Mesenchymal stem cell (in vitro differentiated cells and primary cell): ENCODE data around the gene PPDPF.

Experiments used
- DNase-seq: peaks from one replicate; pipeline ENCODE4 v3.0.0-alpha.2; 2013
- H2AFZ ChIP-seq: one replicate; pipeline ENCODE4 v1.6.1; 2013; ENCODE audit warnings: low read depth, mild to moderate bottlenecking, control low read depth, inconsistent platforms, low read length, moderate library complexity
- H2AK5ac ChIP-seq: 2 replicates; pipeline ENCODE4 v1.6.1; 2013; ENCODE audit warnings: low read length, moderate library complexity, mild to moderate bottlenecking, inconsistent platforms; ENCODE audit not compliant: severe bottlenecking
- H2BK120ac ChIP-seq: one replicate; pipeline ENCODE4 v1.6.1; 2013; ENCODE audit warnings: low read depth, mild to moderate bottlenecking, inconsistent platforms, low read length, moderate library complexity
- H2BK12ac ChIP-seq, 2 experiments: one replicate each; pipeline ENCODE4 v1.6.1; 2013; ENCODE audit warnings: inconsistent platforms in 2 of 2, low read length in 2 of 2, mild to moderate bottlenecking in 2 of 2, moderate library complexity in 2 of 2, control low read depth in 1 of 2
- H2BK15ac ChIP-seq: one replicate; pipeline ENCODE4 v1.6.1; 2013; ENCODE audit warnings: mild to moderate bottlenecking, low read depth, inconsistent platforms; ENCODE audit not compliant: poor library complexity, severe bottlenecking
- H2BK5ac ChIP-seq: 2 replicates; pipeline ENCODE4 v1.6.1; 2013; ENCODE audit warnings: low read depth, mild to moderate bottlenecking, low read length, control low read depth, inconsistent platforms; ENCODE audit not compliant: poor library complexity, severe bottlenecking
- H3K14ac ChIP-seq, 2 experiments: one replicate each; pipeline ENCODE4 v1.6.1; 2013; ENCODE audit warnings: inconsistent platforms in 2 of 2, low read length in 2 of 2, control low read depth in 1 of 2, mild to moderate bottlenecking in 1 of 2, moderate library complexity in 1 of 2
- H3K18ac ChIP-seq, 2 experiments: one replicate each; pipeline ENCODE4 v1.6.1; 2013; ENCODE audit warnings: inconsistent platforms in 2 of 2, low read length in 2 of 2, control low read depth in 1 of 2, low read depth in 1 of 2, mild to moderate bottlenecking in 1 of 2
- H3K23ac ChIP-seq, 2 experiments: one replicate each; pipeline ENCODE4 v1.6.1; 2013; ENCODE audit warnings: inconsistent platforms in 2 of 2, low read length in 2 of 2, mild to moderate bottlenecking in 2 of 2, moderate library complexity in 2 of 2, control low read depth in 1 of 2
- H3K27ac ChIP-seq: 2 replicates; pipeline ENCODE4 v1.5.1; 2013; ENCODE audit warnings: mild to moderate bottlenecking, moderate library complexity, low read length, control low read depth, inconsistent platforms; ENCODE audit not compliant: poor library complexity, severe bottlenecking
- H3K27me3 ChIP-seq, 2 experiments: 2 replicates each; pipeline versions ENCODE4 v1.6.1 to v1.7.0; 2013; ENCODE audit warnings: low read length in 2 of 2, mild to moderate bottlenecking in 2 of 2, moderate library complexity in 2 of 2, control low read depth in 1 of 2, inconsistent platforms in 1 of 2; ENCODE audit not compliant: control insufficient read depth in 1 of 2, insufficient read depth in 1 of 2
- H3K36me3 ChIP-seq, 2 experiments: 2 replicates each; pipeline versions ENCODE4 v1.6.1 to v1.7.0; 2013; ENCODE audit warnings: low read length in 2 of 2, control low read depth in 1 of 2, inconsistent platforms in 1 of 2, low read depth in 1 of 2, mild to moderate bottlenecking in 1 of 2; ENCODE audit not compliant: insufficient read depth in 2 of 2, control insufficient read depth in 1 of 2
- H3K4ac ChIP-seq, 2 experiments: one replicate each; pipeline ENCODE4 v1.6.1; 2013; ENCODE audit warnings: inconsistent platforms in 2 of 2, low read length in 2 of 2, mild to moderate bottlenecking in 2 of 2, moderate library complexity in 2 of 2, control low read depth in 1 of 2, low read depth in 1 of 2
- H3K4me1 ChIP-seq: 2 replicates; pipeline ENCODE4 v1.6.1; 2013; ENCODE audit warnings: low read depth, low read length, control low read depth; ENCODE audit not compliant: control insufficient read depth, insufficient read depth
- H3K4me2 ChIP-seq: 2 replicates; pipeline ENCODE4 v1.6.1; 2013; ENCODE audit warnings: low read length, mild to moderate bottlenecking, inconsistent platforms; ENCODE audit not compliant: poor library complexity, severe bottlenecking
- H3K4me3 ChIP-seq, 2 experiments: 2 replicates each; pipeline versions ENCODE4 v1.5.1 to v1.7.0; 2013; ENCODE audit warnings: low read length in 2 of 2, mild to moderate bottlenecking in 2 of 2, control low read depth in 1 of 2, low read depth in 1 of 2; ENCODE audit not compliant: insufficient read depth in 1 of 2
- H3K79me1 ChIP-seq: replicated peaks from 2 replicates; pipeline ENCODE4 v1.6.1; 2013; ENCODE audit warnings: mild to moderate bottlenecking, control low read depth, low read length, inconsistent platforms; ENCODE audit not compliant: poor library complexity, severe bottlenecking
- H3K9ac ChIP-seq: 2 replicates; pipeline ENCODE4 v1.7.0; 2013; ENCODE audit warnings: mild to moderate bottlenecking, low read length, moderate library complexity
- H3K9me3 ChIP-seq: 2 replicates; pipeline ENCODE4 v1.7.0; 2013; ENCODE audit warnings: mild to moderate bottlenecking, low read length; ENCODE audit not compliant: control insufficient read depth
- H4K8ac ChIP-seq: one replicate; pipeline ENCODE4 v1.6.1; 2013; ENCODE audit warnings: inconsistent platforms, mild to moderate bottlenecking, low read length, moderate library complexity
- H4K91ac ChIP-seq: one replicate; pipeline ENCODE4 v1.6.1; 2013; ENCODE audit warnings: mild to moderate bottlenecking, low read length, inconsistent platforms
- WGBS: methylation state at CpG from one replicate; pipeline ENCODE4 v1.1.7; 2013; ENCODE audit warnings: mixed read lengths; 5-methylcytosine and 5-hydroxymethylcytosine counted together

The PPDPF gene

GRCh38 chr20:63563225-63563935, 42.8 kb downstream of the PPDPF start:
- peaks cover 1% of the 10 kb centered on the region for H3K79me1 ChIP-seq
- no peak overlapping the region for H3K4me3 ChIP-seq
- no peaks in the 10 kb centered on the region for H3K27me3 ChIP-seq
- H3K4ac ChIP-seq = no peak overlapping the region
- no peak overlapping the region for H2BK120ac ChIP-seq
- no peak overlapping the region for H3K18ac ChIP-seq
- H2BK12ac ChIP-seq = no peak overlapping the region
- H3K23ac ChIP-seq = no peak overlapping the region
- peaks cover 54 to 92% of the 10 kb centered on the region in 2 experiments for H3K36me3 ChIP-seq
- H3K9me3 ChIP-seq = no peaks in the 10 kb centered on the region
- no peak overlapping the region for H4K8ac ChIP-seq
- H3K4me1 ChIP-seq = peaks cover 11% of the 10 kb centered on the region
- 96% methylated on average over 55 of the region's 55 CpGs for WGBS
- H3K4me2 ChIP-seq = no peak overlapping the region
- no peak overlapping the region for H2BK15ac ChIP-seq
- H3K9ac ChIP-seq = no peak overlapping the region
- no peak overlapping the region for H2BK5ac ChIP-seq
- no peak overlapping the region for H3K14ac ChIP-seq
- no peak overlapping the region for H3K27ac ChIP-seq
- H4K91ac ChIP-seq = no peak overlapping the region
- H2AFZ ChIP-seq = no peak overlapping the region
- no peak for DNase-seq
- no peak overlapping the region for H2AK5ac ChIP-seq

DNA sequence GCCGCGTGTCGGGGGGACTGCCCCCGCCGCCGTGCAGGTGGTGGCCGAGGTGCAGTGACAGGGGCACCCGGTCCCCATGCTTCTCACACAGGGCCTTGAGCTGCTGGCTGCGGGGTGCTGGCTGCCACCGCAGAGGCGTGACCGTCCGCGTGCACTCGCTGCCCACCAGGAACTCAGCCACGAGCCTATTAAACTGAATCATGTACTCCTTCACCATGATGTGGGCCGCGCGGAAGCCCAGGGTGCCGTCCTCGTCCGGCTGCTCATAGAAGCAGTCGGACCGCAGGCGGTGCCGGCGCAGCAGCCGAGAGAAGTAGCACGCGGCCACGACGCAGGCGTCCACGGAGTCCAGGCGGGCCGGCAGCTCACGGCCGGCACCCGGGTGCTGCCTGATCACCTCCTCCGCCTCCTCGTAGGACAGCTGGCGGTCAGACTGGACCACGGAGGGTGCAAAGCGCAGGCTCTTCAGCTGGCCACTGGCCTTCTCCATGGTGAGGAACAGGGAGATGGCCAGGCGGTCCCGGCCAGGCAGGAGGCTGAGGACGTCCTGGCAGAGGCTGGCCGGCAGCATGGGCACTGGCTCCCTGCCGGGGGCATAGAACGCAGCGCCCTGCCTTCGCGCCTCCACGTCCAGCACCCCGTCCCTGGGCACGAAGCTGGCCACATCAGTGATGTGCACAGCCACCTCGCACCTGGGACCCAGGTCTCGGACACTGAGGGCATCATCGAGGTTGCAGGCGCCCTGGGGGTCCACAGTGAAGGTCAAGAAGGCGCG, 43.7 kb downstream of the PPDPF start:
- H3K79me1 ChIP-seq = peaks cover 1% of the 10 kb centered on the region
- H3K9me3 ChIP-seq = no peaks in the 10 kb centered on the region
- H3K27me3 ChIP-seq = no peaks in the 10 kb centered on the region
- H3K18ac ChIP-seq = no peak overlapping the region
- no peak overlapping the region for H2BK12ac ChIP-seq
- no peak overlapping the region for H4K8ac ChIP-seq
- peaks cover 47 to 95% of the 10 kb centered on the region in 2 experiments for H3K36me3 ChIP-seq
- H3K27ac ChIP-seq = no peak overlapping the region
- H3K4me3 ChIP-seq = no peak overlapping the region
- H2AK5ac ChIP-seq = no peak overlapping the region
- no peak overlapping the region for H4K91ac ChIP-seq
- no peak overlapping the region for H3K4ac ChIP-seq
- no peak overlapping the region for H3K14ac ChIP-seq
- no peak overlapping the region for H2BK120ac ChIP-seq
- no peak overlapping the region for H3K23ac ChIP-seq
- H3K9ac ChIP-seq = no peak overlapping the region
- no peak overlapping the region for H2BK5ac ChIP-seq
- H3K4me1 ChIP-seq = peaks cover 18% of the 10 kb centered on the region
- H3K4me2 ChIP-seq = no peak overlapping the region
- no peak for DNase-seq
- no peak overlapping the region for H2AFZ ChIP-seq
- WGBS = 96% methylated on average over 62 of the region's 62 CpGs
- no peak overlapping the region for H2BK15ac ChIP-seq

DNA sequence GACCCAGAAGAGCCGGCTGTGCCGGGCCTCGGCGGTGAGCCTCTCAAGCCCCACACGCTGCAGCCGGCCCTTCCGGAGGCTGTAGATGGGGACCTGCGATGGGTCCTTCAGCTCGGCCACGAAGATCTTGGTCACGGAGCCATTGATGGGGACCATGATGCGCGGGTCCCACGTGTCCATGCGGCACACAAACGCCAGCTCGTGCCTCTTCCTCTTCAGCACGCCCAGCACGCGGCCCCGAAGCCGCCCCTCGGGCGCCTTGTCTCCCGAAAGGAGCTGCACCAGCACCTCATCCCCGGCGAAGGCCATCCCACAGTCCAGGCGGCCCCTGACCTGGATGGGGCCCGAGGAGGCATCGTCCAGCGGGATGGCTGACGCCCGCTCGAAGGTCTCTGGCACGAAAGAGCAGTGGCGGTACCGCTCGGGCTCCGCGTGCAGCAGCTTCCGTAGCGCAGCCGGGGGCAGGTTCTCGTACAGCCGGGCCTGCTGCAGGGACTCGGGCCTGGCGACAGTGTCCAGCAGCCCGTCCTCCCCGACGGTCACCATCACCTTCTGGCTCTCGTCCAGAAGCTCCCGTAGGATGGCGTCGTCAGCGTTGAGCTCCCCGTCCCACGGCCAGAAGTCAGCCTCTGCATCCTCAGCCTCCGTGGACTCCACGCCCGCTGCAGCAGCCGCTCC, 44.6 kb downstream of the PPDPF start:
- Histone ChIP-seq H3K79me1 (peaks cover 1% of the 10 kb centered on the region), H3K4me2 (no peak overlapping the region)
- 97% methylated on average over 61 of the region's 61 CpGs for WGBS

More for the DNA sequence above, 44.6 kb downstream of the PPDPF start:
- H3K14ac ChIP-seq = no peak overlapping the region
- H2BK5ac ChIP-seq = no peak overlapping the region
- H3K27ac ChIP-seq = no peak overlapping the region
- no peak overlapping the region for H2BK12ac ChIP-seq
- H3K4me1 ChIP-seq = peaks cover 18% of the 10 kb centered on the region
- H3K9me3 ChIP-seq = no peaks in the 10 kb centered on the region
- H3K36me3 ChIP-seq = peaks cover 41 to 94% of the 10 kb centered on the region in 2 experiments
- H3K27me3 ChIP-seq = no peaks in the 10 kb centered on the region
- H3K23ac ChIP-seq = no peak overlapping the region
- no peak overlapping the region for H3K9ac ChIP-seq
- no peak for DNase-seq
- H4K8ac ChIP-seq = no peak overlapping the region
- no peak overlapping the region for H2AFZ ChIP-seq
- H4K91ac ChIP-seq = peak overlapping the region; percentile 40
- no peak overlapping the region for H3K18ac ChIP-seq
- no peak overlapping the region for H2BK120ac ChIP-seq
- no peak overlapping the region for H2AK5ac ChIP-seq
- H2BK15ac ChIP-seq = no peak overlapping the region
- no peak overlapping the region for H3K4ac ChIP-seq
- no peak overlapping the region for H3K4me3 ChIP-seq
